HG02970 (cell line): Measurements from ENCODE around the gene APOA5.

Experiments used
- ATAC-seq: cut with Tn5 transposase; IDR thresholded peaks from one replicate; pipeline ENCODE4 v1.9.1; 2021; ENCODE audit warnings: mild to moderate bottlenecking, moderate library complexity, moderate number of reproducible peaks; ENCODE audit not compliant: unreplicated experiment, low FRiP score

The APOA5 gene

GRCh38 chr11:116828632-116829524 is 37.2 kb upstream of the APOA5 start:
- no peak for ATAC-seq

DNA sequence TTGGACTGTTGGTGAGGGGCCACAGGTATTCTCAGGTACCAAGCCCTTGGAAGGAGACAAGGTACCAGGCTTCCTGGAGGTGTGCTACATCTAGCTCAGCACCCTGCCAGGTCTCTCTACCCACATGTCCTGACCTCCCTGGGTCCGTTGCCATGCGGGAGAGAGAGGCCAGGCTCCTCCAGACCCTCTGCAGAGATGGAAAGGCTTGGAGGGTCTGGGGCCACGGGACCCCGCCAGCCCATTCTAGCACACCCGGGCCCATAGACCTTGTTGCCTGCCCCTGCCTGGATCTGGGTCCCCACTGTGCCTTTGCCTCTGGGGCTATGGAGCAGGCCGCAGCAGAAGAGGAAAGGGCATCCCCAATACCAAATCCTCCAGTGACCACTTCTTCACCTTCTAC is 35.8 kb upstream of the APOA5 start:
- ATAC-seq: no peak

GRCh38 chr11:116826751-116827431 is 35.2 kb upstream of the APOA5 start:
- ATAC-seq: no peak

GRCh38 chr11:116825854-116826750 is 34.4 kb upstream of the APOA5 start:
- ATAC-seq: no peak

GRCh38 chr11:116825434-116825833 is 33.8 kb upstream of the APOA5 start:
- no peak for ATAC-seq

DNA sequence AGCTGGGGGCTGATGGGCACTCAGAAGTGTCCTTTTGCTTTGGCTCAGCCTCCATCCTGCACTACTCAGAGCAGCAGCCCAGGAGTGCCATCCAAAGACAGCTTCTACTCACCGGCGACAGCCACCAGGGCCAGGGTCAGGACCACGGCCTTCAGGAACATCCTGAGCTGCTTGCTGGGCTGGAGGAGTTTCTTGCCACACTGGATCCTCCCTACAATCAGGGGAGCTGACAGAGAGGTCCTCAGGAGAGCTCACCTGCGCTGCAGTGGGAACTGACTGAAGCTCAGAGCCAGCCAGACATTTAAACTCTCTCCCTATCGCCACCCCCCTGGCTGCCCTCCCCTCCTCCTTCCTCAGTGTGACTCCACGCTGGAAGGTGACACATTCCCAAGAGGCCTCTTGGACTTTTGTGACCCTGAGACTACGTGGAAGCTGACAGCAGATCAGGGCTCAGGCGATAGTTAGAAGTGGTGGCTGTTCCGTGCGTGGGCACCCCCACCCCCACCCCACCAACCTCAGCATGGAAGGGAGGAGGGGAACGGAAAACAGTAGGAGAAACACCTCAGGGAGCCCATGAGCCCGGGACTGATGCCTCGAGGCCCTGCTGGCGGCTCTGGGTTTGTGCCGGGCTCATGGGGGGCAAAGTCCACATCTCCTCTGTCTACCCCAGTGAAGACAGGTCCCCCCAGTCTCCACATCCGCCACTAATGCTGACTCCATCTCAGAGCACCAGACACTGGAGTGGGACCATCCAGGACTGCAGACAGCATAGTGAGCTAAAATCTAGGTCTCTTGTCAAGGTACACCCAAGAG is 31.6 kb upstream of the APOA5 start, which contains the start of gene APOA4:
TSS of gene APOA4 (minus strand) at position 274 of the 813 bp plus-strand sequence. CDS start at position 161, 113 bp downstream.
- ATAC-seq: no peak

- no peak for ATAC-seq
These were observed 30.9 kb upstream of the APOA5 start for GRCh38 chr11:116822575-116822974.

DNA sequence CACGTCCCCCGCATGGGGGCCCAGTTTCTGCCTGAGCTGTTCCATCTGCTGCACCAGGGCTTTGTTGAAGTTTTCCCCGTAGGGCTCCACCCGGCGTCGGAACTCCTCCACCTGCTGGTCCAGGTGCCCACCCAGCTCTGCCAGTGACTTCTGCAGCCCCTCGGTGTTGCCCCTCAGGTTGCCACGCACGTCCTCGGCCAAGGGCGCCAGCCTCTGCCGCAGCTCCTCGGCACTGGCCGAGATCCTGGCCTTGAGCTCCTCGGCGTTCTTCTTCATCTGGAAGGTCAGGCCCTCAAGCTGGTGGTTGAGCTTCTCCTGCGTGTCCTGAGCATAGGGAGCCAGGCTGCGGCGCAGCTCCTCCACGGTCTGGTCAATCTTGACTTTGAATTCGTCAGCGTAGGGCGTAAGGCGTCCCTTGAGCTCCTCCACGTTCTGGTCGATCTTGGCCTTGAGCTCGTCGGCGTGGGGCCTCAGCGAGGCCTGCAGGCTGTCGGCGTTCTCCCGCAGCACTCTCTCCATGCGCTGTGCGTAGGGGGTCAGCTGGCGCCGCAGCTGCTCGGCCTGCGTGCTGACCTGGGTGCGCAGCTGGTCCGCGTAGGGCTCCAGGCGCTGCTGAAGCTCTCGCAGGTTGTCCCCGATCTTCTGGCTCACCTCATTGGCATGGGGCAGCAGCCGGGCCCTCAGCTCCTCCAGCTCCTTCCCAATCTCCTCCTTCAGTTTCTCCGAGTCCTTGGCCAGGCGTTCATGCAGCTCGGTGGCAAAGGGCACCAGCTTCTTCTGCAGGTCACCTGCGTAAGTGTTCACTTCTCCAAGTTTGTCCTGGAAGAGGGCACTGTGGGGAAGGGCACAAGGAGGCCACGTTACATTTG is 29.6 kb upstream of the APOA5 start:
- no peak for ATAC-seq

- ATAC-seq: no peak
These were observed 27.4 kb upstream of the APOA5 start for GRCh38 chr11:116819049-116819448.

- ATAC-seq: no peak
These were observed 22.8 kb upstream of the APOA5 start for GRCh38 chr11:116814502-116814901.

DNA sequence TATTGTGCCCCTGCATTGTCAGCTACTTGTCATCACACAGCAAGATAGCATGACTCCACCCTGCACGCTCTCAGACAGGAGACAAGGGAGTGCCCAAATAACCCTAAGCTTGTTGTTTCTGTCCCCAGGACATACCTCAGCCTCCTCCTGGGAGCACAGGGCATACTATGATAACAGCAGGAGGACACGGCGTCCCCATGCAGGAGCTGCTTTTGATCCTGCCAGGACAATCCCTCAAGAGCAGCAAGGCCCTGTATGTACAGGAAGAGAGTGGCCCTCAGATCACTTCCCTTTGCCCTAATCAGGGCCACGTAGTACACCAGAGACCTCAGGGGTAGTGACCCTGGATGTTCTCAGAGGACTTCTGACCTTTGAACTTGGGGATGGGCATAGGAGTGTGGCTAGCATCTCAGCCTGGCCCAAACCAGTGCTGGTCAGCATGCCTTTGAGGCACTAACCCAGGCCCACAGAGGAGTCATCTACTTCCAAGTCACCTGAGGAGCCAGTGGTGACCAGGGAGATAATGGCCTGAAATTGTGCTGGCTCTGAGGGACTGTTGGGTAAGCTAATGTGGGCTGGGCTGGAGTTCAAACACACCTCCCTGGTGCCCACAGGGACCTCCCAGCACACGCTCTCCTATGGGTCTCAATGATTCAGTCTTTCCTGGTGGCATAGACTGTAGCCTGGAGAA is 22.2 kb upstream of the APOA5 start:
- no peak for ATAC-seq

DNA sequence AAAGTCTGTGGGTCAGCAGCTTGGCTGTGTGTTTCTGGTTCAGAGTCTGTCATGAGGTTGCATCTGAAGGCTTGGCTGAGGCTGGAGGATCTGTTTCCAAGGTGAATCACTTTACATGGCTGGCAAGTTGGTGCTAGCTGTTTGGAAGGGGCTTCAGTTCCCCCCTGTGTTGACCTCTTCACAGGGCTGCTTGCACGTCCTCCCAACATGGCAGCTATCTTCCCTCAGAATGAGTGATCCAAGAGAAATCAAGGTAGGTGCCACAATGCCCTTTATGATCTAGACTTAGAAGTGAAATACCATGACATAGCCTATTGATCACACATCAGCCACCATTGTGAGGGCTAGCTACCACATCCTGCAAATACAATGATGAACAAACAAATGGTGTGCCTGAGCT is 21.5 kb upstream of the APOA5 start:
- no peak for ATAC-seq

DNA sequence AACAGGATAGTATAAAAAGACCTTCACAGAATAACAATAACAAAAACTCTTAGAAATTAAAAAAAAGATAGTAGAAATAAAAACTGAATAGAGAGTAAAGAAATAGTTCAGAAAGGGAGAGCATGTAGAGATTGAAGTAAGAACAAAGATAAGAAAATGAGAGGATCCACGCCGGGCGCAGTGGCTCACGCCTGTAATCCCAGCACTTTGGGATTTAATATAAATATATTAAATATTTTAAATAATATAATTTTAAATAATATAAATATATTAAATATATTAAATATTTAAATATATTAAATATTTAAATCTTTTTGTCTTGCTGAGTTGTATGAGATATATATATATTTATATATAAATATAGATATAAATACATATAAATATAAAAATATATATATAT is 20.4 kb upstream of the APOA5 start:
- ATAC-seq: no peak

DNA sequence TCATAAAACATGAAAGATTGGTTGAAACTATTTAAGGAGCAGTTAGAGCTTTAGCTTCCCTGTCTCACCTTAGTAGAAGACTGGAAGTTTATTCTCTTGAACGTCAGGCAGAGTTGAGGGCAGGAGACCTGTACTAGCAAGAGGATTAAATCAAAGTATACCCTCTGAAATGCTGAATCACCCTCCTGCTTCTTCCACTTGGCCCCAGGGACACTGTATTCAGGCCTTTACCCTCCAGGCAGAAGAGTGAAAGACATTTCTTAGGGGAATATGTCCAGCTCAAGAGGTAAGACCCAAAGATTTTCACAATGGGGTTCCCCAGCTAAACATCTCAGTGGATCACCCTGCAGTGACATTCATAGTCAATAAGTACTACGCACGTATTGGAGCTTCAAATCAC is 19.5 kb upstream of the APOA5 start:
- no peak for ATAC-seq

DNA sequence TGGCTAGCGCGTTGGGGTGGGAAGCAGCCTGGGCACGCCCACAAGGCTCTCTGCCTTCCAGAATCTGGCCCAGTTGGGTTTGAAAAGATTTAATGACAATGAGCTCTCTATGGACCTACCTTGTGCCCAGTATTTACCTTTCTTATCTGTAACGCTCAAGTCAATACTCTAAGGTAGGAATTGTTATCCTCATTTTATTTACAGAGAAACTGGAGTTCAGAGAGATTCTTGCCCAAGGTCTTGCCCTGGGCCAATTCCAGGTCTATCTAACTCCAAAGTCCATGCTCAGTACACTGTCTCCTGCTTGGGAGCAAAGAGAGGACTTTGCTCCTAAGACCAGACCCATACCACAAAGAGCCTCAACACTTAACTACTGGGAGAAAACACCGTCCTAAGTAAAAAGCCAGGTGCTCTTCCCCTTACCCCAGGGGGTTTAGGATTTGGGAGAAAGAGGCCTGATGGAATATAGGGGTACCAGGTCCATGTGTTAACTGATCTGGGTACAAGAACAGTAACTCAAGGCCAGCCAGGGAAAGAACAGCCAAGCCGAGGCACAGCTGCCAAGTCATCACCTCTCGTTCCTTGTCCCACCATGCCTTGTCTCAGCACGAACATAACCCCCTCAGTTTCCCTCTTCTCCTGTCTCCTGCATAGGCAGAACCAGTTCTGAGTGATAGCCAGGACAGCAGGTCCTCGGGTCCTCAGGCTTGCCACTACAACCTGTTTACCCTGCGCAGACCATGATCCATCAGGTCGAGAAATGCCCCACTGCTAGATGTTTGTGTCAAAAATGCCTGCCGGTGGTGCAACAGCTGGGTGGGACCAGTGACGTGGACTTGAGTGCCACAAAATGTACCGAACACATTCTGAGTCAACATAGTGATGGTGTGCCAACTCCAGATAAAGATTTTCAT is 16.8 kb upstream of the APOA5 start:
- no peak for ATAC-seq

- no peak for ATAC-seq
These were observed 16.1 kb upstream of the APOA5 start for GRCh38 chr11:116807601-116808261.

GRCh38 chr11:116804001-116804400 is 12.3 kb upstream of the APOA5 start:
- no peak for ATAC-seq
